ENCODE results near the gene NOP9.
A peak's percentile ranks its signal among the peaks of the same experiment; 100 is the strongest.

Gene NOP9

DNA sequence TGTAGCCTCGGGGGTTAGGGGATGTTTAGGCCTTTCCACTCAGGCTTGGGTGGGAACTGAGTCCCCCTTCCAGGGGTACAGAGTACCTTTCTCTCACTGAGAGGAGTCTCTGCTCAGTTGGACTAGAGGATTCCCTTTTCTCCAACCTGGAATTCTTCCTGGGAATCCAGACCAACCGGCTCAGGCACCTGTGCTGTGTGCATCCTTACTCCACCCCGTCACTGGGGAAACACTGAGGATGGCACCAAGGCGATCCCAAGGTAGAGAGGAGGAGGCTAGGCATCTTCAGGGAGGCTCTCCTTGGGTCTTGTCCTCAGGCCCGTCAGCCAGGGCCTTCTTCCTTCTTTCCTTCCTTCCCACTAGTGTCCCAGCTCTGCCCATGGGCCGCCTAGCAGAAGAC lies 35.8 kb upstream of the NOP9 start:
- no peak for DNase-seq (ENCODE audit: low read depth)

- no peak for DNase-seq (ENCODE audit: low read depth)
Measured at GRCh38 chr14:24264298-24264697, 35.4 kb upstream of the NOP9 start.

DNA sequence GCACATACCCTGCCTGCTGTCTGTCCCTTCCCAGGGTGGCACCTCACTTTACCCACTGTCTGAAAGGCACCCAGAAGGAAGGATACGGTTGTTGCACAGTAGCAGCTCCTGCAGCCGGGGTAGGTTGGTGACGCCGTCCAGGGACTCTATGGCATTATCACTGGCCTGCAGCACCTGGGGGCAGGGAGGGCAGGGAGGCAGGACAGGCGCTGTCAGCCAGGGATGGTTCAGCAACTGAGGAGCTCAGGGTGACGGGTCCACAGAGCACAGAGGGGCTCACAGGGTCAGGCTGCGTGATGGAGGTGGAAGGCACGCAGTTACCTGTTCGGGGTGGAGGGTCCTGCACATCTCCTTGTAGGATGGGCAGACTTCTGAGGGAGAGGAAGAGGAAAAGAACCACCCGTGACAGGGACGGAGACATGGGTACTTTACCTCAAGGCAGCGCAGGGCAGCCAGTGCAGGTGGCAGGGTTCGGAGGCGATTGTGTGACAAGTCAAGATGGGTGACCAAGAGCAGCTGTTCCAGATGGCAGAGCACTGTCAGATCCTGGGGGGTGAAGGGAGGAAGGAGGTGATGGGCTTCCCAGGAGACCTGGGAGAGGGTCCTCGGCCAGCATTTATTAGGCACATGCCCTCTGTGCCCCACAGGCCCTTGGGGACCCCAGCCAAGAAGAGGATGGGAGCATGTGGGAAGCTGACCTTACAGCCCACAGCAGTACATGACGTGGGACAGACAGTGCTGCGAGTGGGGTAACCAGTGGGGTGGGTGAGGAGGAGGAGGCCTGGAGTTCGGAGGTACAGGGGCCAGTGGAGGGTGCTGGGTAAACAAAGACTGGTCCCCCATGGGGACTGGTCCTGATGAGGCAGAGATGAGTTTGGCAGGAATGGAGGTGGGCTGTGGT lies 33.1 kb upstream of the NOP9 start:
- no peak for DNase-seq (ENCODE audit: low read depth)

GRCh38 chr14:24267516-24267915 lies 32.1 kb upstream of the NOP9 start:
- DNase-seq (ENCODE audit: low read depth): no peak

GRCh38 chr14:24268225-24268624 lies 31.4 kb upstream of the NOP9 start:
- no peak for DNase-seq (ENCODE audit: low read depth)

- no peak for DNase-seq (ENCODE audit: low read depth)
Measured at GRCh38 chr14:24269368-24269767, 30.3 kb upstream of the NOP9 start.

DNA sequence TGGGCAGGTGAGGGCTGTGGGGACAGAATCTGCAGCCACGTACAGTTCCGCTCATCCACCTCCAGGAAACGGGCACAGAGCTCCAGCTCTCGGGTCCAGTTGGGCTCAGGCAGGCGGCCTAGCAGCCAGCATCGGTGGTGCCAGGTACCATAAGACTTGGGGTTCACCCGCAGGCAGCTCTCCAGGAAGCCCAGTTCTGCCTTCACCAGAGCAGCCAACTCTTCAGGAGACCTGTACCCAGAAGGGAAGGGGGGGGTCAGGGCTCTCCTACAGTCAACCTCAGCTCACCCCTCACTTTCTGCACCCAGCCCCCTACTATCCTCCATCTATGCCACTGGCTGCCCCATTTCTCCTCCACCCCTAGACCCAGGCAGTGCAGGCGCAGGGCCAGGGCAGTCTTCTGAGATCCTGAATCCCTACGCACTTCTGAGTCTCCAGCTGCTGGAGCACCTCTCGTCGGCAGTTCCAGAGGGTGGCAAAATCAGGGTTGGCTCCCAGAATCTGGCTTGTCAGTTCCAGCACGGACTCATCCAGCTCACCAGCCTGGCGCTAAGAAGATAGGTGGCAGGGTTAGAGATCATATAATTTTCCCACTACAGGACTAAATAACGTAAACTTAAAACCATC lies 29.6 kb upstream of the NOP9 start:
- no peak for DNase-seq (ENCODE audit: low read depth)

- no peak for DNase-seq (ENCODE audit: low read depth)
Measured at GRCh38 chr14:24270537-24271133, 29.0 kb upstream of the NOP9 start.

- peak; percentile 81 for DNase-seq (ENCODE audit: low read depth)
Measured at GRCh38 chr14:24271134-24271833, 28.4 kb upstream of the NOP9 start, which contains the start of gene RABGGTA. RABGGTA (minus strand) TSS chr14:24271597; CDS start chr14:24271115, 482 bp downstream.

GRCh38 chr14:24271834-24272263 lies 27.8 kb upstream of the NOP9 start:
- no peak for DNase-seq (ENCODE audit: low read depth)

GRCh38 chr14:24272467-24272866 lies 27.2 kb upstream of the NOP9 start:
- DNase-seq (ENCODE audit: low read depth): no peak

GRCh38 chr14:24273422-24273998 lies 26.1 kb upstream of the NOP9 start:
- peak; percentile 8 for DNase-seq (ENCODE audit: low read depth)

DNA sequence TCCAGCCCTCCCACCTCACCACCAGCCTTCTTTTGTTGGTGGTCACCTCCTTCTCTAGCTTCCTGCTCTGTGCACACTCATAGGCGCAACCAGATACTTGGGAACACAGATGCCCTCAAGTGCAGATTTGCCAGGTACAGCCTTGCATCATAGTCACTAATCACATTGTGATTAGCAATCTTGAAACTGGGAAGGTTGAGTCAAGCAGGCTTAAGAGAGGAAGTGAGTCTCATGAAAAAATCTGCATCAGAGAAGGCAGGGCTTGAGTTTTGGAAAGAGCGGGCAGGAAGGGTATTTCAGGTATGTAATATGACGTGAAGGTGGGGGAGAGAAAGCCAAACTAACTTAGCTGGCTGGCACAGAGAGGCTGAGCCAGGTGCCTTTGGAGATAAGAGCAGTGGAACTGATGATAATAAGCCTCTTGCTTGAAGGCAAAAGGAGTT lies 25.5 kb upstream of the NOP9 start:
- DNase-seq (ENCODE audit: low read depth): peak; percentile 80

DNA sequence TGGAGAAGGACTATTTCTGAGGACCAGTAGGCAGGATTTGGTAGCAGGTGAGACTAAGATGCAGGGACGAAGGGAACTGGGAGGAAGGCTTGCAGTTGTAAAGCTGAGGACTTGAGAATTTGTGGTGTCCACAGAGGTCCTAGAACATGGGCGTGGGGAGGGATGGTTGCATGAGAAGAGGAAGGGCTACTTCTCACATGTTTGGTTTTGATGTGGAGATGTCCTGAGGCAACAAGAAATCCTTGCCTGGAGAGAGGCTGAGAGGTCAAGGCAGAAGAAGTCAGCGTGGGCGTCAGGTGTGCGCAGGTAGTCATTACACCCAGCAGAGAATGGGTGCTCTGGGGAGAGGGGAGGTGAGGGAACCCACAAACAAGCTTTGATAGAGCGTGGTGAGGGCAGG lies 22.6 kb upstream of the NOP9 start:
- no peak for DNase-seq (ENCODE audit: low read depth)

DNA sequence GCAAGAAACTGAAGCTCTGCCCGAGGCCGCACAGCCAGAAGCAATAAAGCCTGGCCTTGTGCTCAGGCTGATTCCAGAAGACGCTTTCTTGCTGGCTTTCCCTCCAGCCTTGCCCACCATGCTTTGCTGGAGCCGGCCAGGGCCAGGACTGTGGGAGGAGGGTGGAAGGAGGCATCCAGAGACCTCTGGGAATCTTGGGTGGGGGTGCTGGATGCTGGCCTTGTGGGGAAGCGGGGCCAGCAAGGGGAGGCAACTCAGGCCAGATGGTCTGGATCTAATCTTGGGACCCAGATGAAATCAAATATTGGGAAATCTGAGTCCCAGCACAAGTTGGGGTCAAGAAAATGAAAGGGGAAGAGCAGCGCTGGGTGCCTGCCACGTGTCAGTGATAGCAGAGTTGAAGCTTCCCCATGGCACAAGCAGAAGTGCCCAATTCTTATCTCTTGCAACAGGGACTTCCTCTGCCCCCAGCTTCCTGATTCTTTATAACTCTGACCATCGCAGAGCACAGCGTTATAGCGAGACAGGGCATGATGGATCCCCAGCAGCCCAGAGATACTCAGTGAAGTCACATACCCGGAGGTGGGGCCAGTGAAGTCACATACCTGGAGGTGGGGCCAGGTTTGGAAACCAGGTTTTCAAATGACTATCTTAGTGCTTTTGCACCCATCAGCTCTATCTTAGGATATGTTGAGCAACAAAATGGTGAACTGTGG lies 21.9 kb upstream of the NOP9 start:
- DNase-seq (ENCODE audit: low read depth): no peak

DNA sequence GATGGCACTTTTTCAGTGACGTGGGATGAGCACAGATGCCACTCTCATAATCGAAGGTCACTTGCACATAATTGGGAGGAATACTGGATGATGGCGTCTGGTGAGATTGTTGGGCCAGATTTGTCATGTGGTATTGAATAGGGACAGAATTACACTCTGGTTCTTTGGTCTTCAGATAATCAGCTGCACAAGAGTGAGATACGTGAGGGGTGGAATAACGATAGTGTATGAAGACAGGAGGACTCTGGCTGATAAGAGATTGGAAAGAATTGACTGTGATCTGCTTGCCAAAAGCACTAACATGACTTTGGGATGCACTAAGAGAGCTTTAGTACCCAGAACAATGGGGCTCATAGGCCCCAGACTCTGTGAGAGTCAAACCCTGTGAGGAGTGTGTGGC lies 21.2 kb upstream of the NOP9 start:
- DNase-seq (ENCODE audit: low read depth): no peak

- DNase-seq (ENCODE audit: low read depth): no peak
Measured at GRCh38 chr14:24279301-24280186, 20.1 kb upstream of the NOP9 start.

DNA sequence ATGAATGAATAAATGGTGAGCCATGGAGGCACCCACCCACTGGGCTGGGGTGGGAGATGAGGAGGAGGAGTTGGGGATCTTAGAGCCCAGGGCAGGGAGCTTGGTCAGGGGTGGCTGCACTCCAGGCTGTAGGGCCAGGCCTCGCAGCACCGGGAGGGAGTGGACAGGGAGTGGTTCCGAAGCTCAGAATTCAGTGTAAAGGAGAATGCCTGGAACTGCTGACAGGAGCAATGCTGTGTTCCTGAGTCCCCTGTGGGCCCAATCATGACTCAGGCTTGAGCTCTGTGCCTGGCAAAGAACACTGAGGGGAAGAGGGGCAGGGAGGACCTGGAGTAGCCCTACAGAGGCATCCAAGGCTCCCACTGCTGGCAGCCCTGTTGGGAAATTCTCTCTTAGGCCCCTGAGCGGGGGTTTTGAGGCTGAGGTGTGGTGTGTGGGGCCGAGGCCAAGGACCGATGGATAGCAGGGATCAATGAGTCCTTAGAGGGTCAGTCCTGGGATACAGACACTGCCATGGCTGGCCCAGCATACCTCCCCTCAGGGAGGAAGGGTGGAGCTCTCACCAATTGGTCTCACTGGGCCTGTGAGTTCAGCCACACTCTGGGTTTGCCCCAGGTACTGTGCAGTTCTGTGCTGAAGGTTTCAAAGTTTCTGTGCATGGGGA lies 18.7 kb upstream of the NOP9 start:
- DNase-seq (ENCODE audit: low read depth): no peak

DNA sequence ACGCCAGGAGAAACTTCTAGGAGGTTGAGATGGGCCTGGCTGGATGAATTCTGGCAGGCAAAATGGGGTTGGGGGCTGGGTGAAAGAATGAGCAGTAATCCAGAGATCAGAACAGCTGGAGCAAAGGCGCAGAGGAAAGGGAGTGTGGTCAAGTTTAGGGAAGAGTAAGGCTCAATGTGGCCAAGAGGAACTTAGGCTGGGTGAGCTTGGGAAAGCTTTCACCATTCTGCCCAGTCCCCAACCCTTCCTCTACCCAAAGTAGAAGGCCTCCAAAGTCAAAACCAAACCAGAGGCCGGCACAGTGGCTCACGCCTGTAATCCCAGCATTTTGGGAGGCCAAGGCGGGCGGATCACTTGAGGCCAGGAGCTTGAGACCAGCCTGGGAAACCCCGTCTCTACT lies 18.0 kb upstream of the NOP9 start:
- no peak for DNase-seq (ENCODE audit: low read depth)

- no peak for DNase-seq (ENCODE audit: low read depth)
Measured at GRCh38 chr14:24282736-24283135, 16.9 kb upstream of the NOP9 start.
